Activated CD8-positive, alpha-beta memory T cell treated with anti-CD3 and anti-CD28 coated beads, Interleukin-2, amount 10 ng/mL, durations not matched to agents 7 days and 5 days (primary cell): ENCODE measurements around the gene ACRV1. TPM values are rescaled to one million over a fixed set of nuclear protein-coding genes. Genes with fewer than 3 reads are reported as not detected.

ENCODE experiments used
- ATAC-seq: fragments of 150-1000 bp; cut with Tn5 transposase; one replicate; pipeline ENCODE4 v1.10.0; 2021; ENCODE audit warnings: moderate library complexity
- CTCF ChIA-PET: fragments of 350-600 bp; sonication (Branson Sonifier 250); formaldehyde crosslinking; loops from one replicate; lab custom pipeline; 2021; ENCODE audit warnings: antibody characterized with exemption; lab: Charles Lee
- DNase-seq: peaks from one replicate; pipeline ENCODE4 v3.0.0-alpha.2; 2020
- H3K27ac Mint-ChIP-seq: one replicate; pipeline ENCODE4 v1.8.0; 2021; ENCODE audit warnings: mild to moderate bottlenecking, mixed read lengths
- H3K27me3 Mint-ChIP-seq: one replicate; pipeline ENCODE4 v1.8.0; 2021; ENCODE audit warnings: mixed read lengths
- H3K36me3 Mint-ChIP-seq: one replicate; pipeline ENCODE4 v1.8.0; 2021; ENCODE audit warnings: mild to moderate bottlenecking, mixed read lengths
- H3K4me1 Mint-ChIP-seq: one replicate; pipeline ENCODE4 v1.8.0; 2021; ENCODE audit warnings: mixed read lengths
- H3K4me3 Mint-ChIP-seq: one replicate; pipeline ENCODE4 v1.8.0; 2021; ENCODE audit warnings: mild to moderate bottlenecking, moderate library complexity, mixed read lengths
- H3K9me3 Mint-ChIP-seq: one replicate; pipeline ENCODE4 v1.8.0; 2022; ENCODE audit warnings: low read depth, mixed read lengths
- total RNA-seq, 2 experiments: library from RNA; stranded (reverse); gene quantifications; one replicate each; pipeline ENCODE4 v1.2.3, GENCODE V29; 2021

Gene ACRV1
- total RNA-seq, 2 experiments from 2014 or later, result not detected

DNA sequence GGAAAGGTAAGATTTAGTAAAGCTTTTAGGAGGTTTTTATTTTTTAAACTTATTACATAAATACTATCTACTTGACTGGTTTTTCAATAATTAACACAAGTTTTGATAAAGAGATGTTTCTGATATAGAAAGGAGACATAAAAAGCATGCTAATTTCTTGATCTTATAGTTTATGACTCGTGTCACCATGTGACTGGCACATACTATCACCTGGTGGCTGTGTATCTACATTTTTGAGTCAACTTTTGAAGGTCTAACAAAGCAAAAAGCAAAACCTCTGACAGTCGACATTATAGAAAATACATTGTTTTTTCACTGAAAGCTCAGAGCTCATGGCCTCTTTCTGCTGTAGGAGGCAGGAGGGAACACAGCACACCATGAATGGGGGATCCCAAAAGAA, 810 bp downstream of the ACRV1 start:
- CTCF ChIA-PET, result interaction anchor here (1.1 to 1.5 kb wide), 2 partner anchors 8 to 10 kb away, joined by 3 read pairs; no protein-coding TSS in a partner anchor
- H3K9me3 Mint-ChIP-seq, result no peaks in the 10 kb centered on the region
- H3K27ac Mint-ChIP-seq, result no peak overlapping the region
- peaks cover 39% of the 10 kb centered on the region for H3K36me3 Mint-ChIP-seq
- no peaks in the 10 kb centered on the region for H3K4me1 Mint-ChIP-seq
- DNase-seq (no peak), ATAC-seq (no peak)
- no peaks in the 10 kb centered on the region for H3K27me3 Mint-ChIP-seq
- H3K4me3 Mint-ChIP-seq, result no peak overlapping the region

DNA sequence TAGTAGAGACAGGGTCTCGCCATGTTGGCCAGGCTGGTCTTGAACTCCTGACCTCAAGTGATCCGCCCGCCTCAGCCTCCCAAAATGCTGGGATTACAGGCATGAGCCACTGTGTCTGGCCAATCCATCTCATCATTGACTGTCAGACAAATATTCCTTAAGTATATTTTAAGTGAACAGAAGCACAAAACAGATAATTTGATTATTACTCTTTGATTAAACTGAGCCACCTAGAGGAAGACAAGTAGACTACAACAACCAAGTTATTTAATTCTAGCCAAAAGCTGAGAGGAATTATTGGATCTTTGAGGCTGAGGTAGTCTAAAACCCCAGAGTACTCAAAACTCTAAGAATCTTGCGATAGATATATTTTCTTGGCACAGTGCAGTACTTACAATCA, 1.2 kb downstream of the ACRV1 start:
- no peak for DNase-seq
- H3K9me3 Mint-ChIP-seq, result no peaks in the 10 kb centered on the region
- H3K27ac Mint-ChIP-seq, result no peak overlapping the region
- ATAC-seq, result no peak
- no peak overlapping the region for H3K4me3 Mint-ChIP-seq
- H3K36me3 Mint-ChIP-seq, result peaks cover 39% of the 10 kb centered on the region
- CTCF ChIA-PET, result interaction anchor here (1.1 to 1.5 kb wide), 2 partner anchors 8 to 10 kb away, joined by 3 read pairs; no protein-coding TSS in a partner anchor
- no peaks in the 10 kb centered on the region for H3K4me1 Mint-ChIP-seq
- no peaks in the 10 kb centered on the region for H3K27me3 Mint-ChIP-seq

DNA sequence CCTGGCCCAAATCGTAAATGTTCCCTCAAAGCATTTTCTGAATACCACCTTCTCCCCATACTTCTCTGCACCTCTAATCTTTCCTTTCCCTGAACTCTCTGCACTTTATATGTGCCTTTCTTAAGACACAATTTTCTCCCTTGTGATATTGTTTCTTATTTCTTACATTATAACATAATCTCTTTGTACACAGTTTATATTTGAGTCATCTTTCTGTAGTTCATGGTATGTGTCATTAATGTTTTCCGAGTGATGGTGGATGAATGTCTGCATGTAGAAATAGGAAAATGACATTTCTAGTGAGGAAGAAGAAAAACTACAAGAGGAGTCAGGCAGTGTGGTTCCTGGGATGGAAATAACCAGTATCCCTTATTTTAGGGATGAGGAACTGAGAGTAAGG, 5.5 kb downstream of the ACRV1 start:
- H3K27ac Mint-ChIP-seq, result no peak overlapping the region
- no peaks in the 10 kb centered on the region for H3K27me3 Mint-ChIP-seq
- DNase-seq (no peak), ATAC-seq (no peak)
- no peaks in the 10 kb centered on the region for H3K4me1 Mint-ChIP-seq
- H3K4me3 Mint-ChIP-seq, result no peak overlapping the region
- peaks cover 42% of the 10 kb centered on the region for H3K36me3 Mint-ChIP-seq
- H3K9me3 Mint-ChIP-seq, result no peaks in the 10 kb centered on the region
- CTCF ChIA-PET, result no interaction called here

DNA sequence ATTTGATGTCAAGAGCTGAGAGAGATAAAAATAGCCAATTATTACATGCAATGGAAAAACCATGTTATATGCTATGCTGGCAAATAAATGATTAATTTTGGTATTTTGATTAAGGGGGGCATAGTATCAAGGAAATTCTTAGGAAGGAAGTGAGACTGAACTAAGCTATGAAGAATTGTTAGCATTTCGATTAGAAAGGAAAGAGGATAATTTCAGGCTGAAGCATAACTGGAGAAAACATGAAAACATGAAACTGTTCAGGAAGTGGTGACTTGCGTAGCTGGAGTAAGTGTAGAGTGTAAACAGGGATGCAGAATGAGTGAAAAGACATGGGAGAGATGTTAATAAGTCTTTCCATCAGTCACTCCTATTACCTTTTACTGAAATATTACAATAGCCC, 6.4 kb downstream of the ACRV1 start:
- Mint-ChIP-seq H3K36me3 (peaks cover 42% of the 10 kb centered on the region), H3K9me3 (no peaks in the 10 kb centered on the region), H3K27ac (no peak overlapping the region), H3K27me3 (no peaks in the 10 kb centered on the region), H3K4me3 (no peak overlapping the region), H3K4me1 (no peaks in the 10 kb centered on the region)
- DNase-seq, result no peak
- ATAC-seq, result no peak
- CTCF ChIA-PET, result interaction anchor here (1.8 kb wide), 1 partner anchor 16 kb away, joined by 3 read pairs; no protein-coding TSS in a partner anchor

DNA sequence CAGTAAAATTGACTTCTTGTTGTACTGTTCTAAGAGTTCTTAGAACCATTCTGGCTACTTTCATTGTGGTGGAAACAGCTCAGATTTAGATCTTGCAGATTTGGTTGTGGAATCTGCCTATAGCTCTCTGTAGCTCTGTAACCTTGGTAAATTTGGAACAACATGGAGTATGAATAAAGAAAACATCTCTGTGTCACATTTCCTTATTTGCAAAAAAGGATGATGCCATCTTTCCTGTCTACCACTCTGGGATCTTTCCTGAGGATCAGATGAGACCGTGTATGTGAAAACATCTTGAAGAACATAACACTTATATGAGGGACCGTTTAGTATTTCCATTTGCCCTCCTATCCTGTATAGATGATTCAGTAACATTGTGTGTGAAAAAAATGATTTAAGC, 9.1 kb downstream of the ACRV1 start:
- Mint-ChIP-seq H3K4me3 (no peak overlapping the region), H3K36me3 (peaks cover 41% of the 10 kb centered on the region), H3K9me3 (peaks cover 5% of the 10 kb centered on the region), H3K27me3 (no peaks in the 10 kb centered on the region), H3K4me1 (no peaks in the 10 kb centered on the region), H3K27ac (no peak overlapping the region)
- DNase-seq (no peak), ATAC-seq (no peak)
- CTCF ChIA-PET, result interaction anchor here (1.0 to 1.5 kb wide), 3 partner anchors 8 to 31 kb away, joined by 3 read pairs; partner anchors contain the start of gene ACRV1

DNA sequence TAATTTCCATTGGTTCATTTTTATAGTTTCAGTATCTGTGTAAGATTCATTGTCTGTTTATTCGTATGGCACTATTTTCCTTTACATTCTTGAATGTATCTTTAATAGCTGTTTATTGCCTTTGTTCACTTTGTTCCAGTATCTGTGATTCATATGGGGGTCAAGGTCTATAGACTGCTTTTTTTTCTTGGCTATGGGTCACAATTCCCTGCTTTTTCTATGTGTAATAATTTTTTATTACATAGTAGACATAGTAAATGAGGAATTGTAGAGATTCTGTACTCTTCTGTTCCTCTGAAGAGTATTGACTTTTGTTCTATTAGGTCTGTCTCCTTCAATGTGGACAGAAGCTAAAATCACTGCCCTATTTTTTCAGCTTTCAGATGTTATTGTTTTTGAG, 10.5 kb downstream of the ACRV1 start:
- Mint-ChIP-seq H3K36me3 (peaks cover 46% of the 10 kb centered on the region), H3K27ac (no peak overlapping the region), H3K9me3 (peaks cover 12% of the 10 kb centered on the region), H3K27me3 (no peaks in the 10 kb centered on the region), H3K4me1 (no peaks in the 10 kb centered on the region), H3K4me3 (no peak overlapping the region)
- CTCF ChIA-PET, result interaction anchor here (1.2 kb wide), 1 partner anchor 10 kb away, joined by 3 read pairs; no protein-coding TSS in a partner anchor
- no peak for DNase-seq
- ATAC-seq, result no peak

DNA sequence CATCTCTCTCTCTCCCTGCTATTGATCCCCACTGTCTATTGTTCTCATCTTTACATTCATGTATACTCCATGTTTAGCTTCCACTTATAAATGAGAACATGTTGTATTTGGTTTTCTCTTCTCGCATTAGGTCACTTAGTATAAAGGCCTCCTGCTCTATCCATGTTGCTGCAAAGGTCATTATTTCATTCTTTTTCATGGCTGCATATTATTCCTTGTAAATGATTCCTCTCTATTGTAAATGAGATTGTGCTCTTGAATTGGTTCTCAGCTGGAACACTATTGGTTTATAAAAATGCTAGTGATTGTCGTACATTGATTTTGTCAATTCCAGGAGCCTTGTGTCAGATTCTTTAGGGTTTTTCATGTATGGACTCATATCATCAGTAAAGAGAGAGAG, 13.5 kb downstream of the ACRV1 start:
- Mint-ChIP-seq H3K36me3 (peaks cover 72% of the 10 kb centered on the region), H3K4me1 (peaks cover 18% of the 10 kb centered on the region), H3K27ac (no peak overlapping the region), H3K4me3 (no peak overlapping the region), H3K9me3 (peaks cover 16% of the 10 kb centered on the region), H3K27me3 (no peaks in the 10 kb centered on the region)
- CTCF ChIA-PET, result no interaction called here
- no peak for ATAC-seq
- no peak for DNase-seq

DNA sequence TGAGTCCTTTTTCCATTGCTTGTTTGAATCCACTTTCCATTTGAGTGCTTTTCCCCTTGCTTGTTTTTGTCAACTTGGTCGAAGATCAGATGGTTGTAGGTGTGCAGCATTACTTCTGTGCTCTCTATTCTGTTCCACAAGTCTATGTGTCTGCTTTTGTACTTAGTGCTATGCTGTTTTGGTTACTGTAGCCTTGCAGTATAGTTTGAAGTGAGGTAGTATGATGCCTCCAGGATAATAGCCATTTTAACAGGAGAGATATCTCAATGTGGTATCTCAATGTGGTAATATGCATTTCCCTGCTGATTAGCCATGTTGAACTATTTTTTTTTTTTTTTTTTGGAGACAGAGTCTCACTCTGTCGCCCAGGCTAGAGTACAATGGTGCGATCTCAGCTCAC, 16.7 kb downstream of the ACRV1 start:
- no peaks in the 10 kb centered on the region for H3K27me3 Mint-ChIP-seq
- DNase-seq (no peak), ATAC-seq (peak; percentile 16)
- H3K27ac Mint-ChIP-seq, result no peak overlapping the region
- peaks cover 22% of the 10 kb centered on the region for H3K4me1 Mint-ChIP-seq
- no peak overlapping the region for H3K4me3 Mint-ChIP-seq
- CTCF ChIA-PET, result interaction anchor here (1.4 to 1.7 kb wide), 2 partner anchors 12 to 13 kb away, joined by 4 read pairs; no protein-coding TSS in a partner anchor
- H3K9me3 Mint-ChIP-seq, result peaks cover 16% of the 10 kb centered on the region
- peaks cover 76% of the 10 kb centered on the region for H3K36me3 Mint-ChIP-seq

DNA sequence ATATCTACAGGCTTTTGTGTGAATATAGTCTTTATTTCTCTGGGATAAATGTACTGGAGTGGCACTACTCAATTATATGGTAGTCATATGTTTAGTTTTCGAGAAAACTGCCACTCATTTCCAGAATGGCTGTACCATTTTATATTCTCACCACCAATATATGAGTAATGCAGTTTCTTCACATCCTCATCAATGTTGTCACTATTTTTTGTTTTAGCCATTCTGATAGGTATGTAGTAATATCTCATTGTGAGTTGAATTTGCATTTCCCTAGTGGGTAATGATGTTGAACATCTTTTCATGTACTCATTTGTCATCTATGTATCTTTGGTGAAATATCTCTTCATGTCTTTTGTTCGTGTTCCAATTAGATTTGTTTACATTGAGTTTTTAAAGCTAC, 18.0 kb downstream of the ACRV1 start:
- Mint-ChIP-seq H3K27me3 (no peaks in the 10 kb centered on the region), H3K9me3 (peaks cover 16% of the 10 kb centered on the region), H3K4me1 (peaks cover 22% of the 10 kb centered on the region), H3K4me3 (no peak overlapping the region), H3K36me3 (peaks cover 80% of the 10 kb centered on the region), H3K27ac (peak overlapping the region; percentile 7)
- ATAC-seq, result peak; percentile 23
- CTCF ChIA-PET, result interaction anchor here (1.4 kb wide), 1 partner anchor 11 kb away, joined by 4 read pairs; no protein-coding TSS in a partner anchor
- no peak for DNase-seq

DNA sequence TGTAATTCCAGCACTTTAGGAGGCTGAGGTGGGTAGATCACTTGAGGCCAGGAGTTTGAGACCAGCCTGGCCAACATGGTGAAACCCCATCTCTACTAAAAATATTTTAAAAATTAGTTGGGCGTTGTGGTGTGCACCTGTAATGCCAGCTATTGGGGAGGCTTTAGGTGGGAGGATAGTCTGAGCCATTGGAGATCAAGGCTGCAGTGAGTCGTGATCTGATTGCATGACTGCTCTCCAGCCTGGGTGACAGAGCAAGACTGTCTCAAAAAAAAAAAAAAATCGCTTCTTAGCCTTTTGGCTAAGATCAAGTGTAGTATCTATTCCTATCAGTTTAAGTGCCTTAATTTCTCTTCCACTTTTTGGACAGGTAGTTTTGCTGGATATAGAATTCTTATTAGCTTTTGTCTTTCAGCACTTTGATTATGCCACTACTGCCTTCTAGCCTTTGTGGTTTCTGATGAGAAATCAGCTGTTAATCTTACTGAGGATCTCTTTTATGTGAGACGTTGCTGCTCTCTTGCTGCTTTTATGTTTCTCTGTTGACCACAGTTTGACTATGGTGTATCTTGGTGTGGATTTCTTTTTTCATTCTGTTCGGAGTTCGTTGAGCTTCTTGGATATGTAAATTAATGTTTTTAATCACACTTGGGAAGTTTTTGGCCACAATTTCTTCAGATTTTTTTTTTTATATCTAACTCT, 31.0 kb downstream of the ACRV1 start:
- ATAC-seq (peak; percentile 6), DNase-seq (no peak)
- H3K27ac Mint-ChIP-seq, result peak overlapping the region; percentile 9
- peaks cover 68% of the 10 kb centered on the region for H3K36me3 Mint-ChIP-seq
- peaks cover 19% of the 10 kb centered on the region for H3K4me1 Mint-ChIP-seq
- H3K9me3 Mint-ChIP-seq, result no peaks in the 10 kb centered on the region
- H3K27me3 Mint-ChIP-seq, result no peaks in the 10 kb centered on the region
- H3K4me3 Mint-ChIP-seq, result no peak overlapping the region
- CTCF ChIA-PET, result interaction anchor here (1.8 to 2.2 kb wide), 2 partner anchors 10 to 15 kb away, joined by 4 to 5 read pairs; no protein-coding TSS in a partner anchor

DNA sequence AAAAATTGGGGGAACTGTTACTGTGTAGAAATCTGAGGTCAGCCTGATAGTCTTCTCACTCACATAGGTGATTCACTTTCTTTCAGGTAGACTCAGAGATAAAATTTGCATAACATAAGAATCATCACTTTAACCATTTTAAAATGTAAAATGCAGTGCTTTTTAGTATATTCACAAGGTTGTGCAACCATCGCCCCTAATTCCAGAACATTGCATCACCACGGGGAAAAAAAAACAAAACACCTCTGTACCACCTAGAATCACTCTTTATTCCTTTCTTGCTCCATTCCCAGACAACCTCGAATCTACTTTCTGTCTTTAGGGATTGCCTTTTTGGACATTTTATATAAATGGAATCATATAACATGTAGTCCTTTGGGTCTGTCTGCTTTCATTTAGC, 34.8 kb downstream of the ACRV1 start:
- peaks cover 13% of the 10 kb centered on the region for H3K4me1 Mint-ChIP-seq
- DNase-seq (no peak), ATAC-seq (no peak)
- no peak overlapping the region for H3K4me3 Mint-ChIP-seq
- no peaks in the 10 kb centered on the region for H3K27me3 Mint-ChIP-seq
- CTCF ChIA-PET, result no interaction called here
- no peak overlapping the region for H3K27ac Mint-ChIP-seq
- H3K9me3 Mint-ChIP-seq, result no peaks in the 10 kb centered on the region
- peaks cover 71% of the 10 kb centered on the region for H3K36me3 Mint-ChIP-seq

DNA sequence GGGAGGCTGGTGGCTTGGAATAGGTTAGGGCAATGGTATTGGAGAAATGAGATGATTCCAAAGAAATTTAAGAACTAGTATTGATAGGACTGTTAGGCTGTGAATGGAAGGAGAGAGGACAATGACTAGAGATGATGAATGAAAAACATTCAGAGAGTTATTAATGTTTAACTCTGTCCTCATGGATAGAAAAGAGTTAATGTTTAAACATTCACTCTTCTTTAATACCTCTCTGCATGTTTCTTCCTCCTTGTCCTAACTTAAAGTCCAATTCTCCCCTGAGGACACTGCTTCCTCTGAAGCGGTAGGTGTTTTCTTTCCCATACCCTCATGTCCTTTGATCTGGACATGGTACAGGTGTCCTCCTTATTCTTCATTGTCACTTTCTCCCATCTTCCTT, 42.3 kb downstream of the ACRV1 start:
- Mint-ChIP-seq H3K27ac (no peak overlapping the region), H3K27me3 (no peaks in the 10 kb centered on the region), H3K4me3 (no peak overlapping the region), H3K36me3 (peaks cover 67% of the 10 kb centered on the region), H3K4me1 (peaks cover 22% of the 10 kb centered on the region), H3K9me3 (no peaks in the 10 kb centered on the region)
- DNase-seq (no peak), ATAC-seq (no peak)
- CTCF ChIA-PET, result no interaction called here

DNA sequence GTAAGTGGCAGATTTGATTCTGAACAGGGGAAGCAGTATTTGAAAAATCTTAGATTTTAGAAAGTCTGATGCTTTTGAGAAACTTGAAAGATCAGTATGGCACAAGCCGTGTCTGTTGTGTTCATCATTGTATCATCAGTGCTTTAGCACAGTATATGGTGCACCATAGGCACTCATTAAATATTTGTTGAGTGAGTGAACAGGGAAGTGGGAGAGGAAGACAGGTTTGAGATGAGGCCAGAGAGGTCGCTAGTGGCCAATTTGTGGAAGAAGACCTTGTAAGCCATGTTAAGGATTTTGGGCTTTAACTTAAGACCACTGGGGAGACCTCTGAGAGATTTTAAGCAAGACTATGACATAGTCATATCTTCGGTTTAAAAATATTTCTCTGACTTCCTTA, 42.8 kb downstream of the ACRV1 start:
- no peak for ATAC-seq
- Mint-ChIP-seq H3K36me3 (peaks cover 70% of the 10 kb centered on the region), H3K27me3 (no peaks in the 10 kb centered on the region), H3K27ac (no peak overlapping the region), H3K4me1 (peaks cover 22% of the 10 kb centered on the region), H3K9me3 (no peaks in the 10 kb centered on the region), H3K4me3 (no peak overlapping the region)
- CTCF ChIA-PET, result interaction anchor here (0.8 kb wide), 1 partner anchor 11 kb away, joined by 3 read pairs; no protein-coding TSS in a partner anchor
- no peak for DNase-seq
